Mesendoderm (in vitro differentiated cells): Measurements from ENCODE around the gene SSTR5. TPM values are rescaled to one million over a fixed set of nuclear protein-coding genes. Genes with fewer than 3 reads are reported as not detected.
"Not testable (repeated sequence)": the region's sequence is repeated elsewhere in the genome, so short reads cannot be mapped to it uniquely, and the experiment has no call there.

Experiments
- DNase-seq: peaks from one replicate; pipeline ENCODE4 v3.0.0; 2013
- H2AK5ac ChIP-seq: 2 replicates; pipeline ENCODE4 v1.6.1; 2013; ENCODE audit warnings: low read length, inconsistent platforms
- H2BK120ac ChIP-seq: 2 replicates; pipeline ENCODE4 v1.6.1; 2013; ENCODE audit warnings: low read depth, mild to moderate bottlenecking, low read length, moderate library complexity, mixed read lengths
- H2BK15ac ChIP-seq: replicated peaks from 2 replicates; pipeline ENCODE4 v1.6.1; 2013; ENCODE audit warnings: low read depth, mild to moderate bottlenecking, moderate library complexity
- H2BK5ac ChIP-seq: 2 replicates; pipeline ENCODE4 v1.6.1; 2013; ENCODE audit warnings: low read length, inconsistent platforms
- H3K18ac ChIP-seq: 2 replicates; pipeline ENCODE4 v1.6.1; 2013; ENCODE audit warnings: mild to moderate bottlenecking, low read length, mixed read lengths
- H3K23ac ChIP-seq: one replicate; pipeline ENCODE4 v1.6.1; 2013; ENCODE audit warnings: low read length
- H3K27ac ChIP-seq: 2 replicates; pipeline ENCODE4 v1.5.1; 2013; ENCODE audit warnings: low read depth, mild to moderate bottlenecking, inconsistent platforms, low read length, moderate library complexity
- H3K27me3 ChIP-seq: 2 replicates; pipeline ENCODE4 v1.6.1; 2013; ENCODE audit warnings: low read length, control low read depth, mild to moderate bottlenecking, inconsistent platforms; ENCODE audit not compliant: insufficient read depth, poor library complexity
- H3K36me3 ChIP-seq: 2 replicates; pipeline ENCODE4 v1.6.1; 2013; ENCODE audit warnings: low read length, inconsistent platforms; ENCODE audit not compliant: control insufficient read depth, insufficient read depth
- H3K4ac ChIP-seq: one replicate; pipeline ENCODE4 v1.6.1; 2013; ENCODE audit warnings: low read depth, mild to moderate bottlenecking, low read length, moderate library complexity
- H3K4me1 ChIP-seq: 2 replicates; pipeline ENCODE4 v1.6.1; 2013; ENCODE audit warnings: low read depth, low read length, inconsistent platforms; ENCODE audit not compliant: control insufficient read depth
- H3K4me2 ChIP-seq: 2 replicates; pipeline ENCODE4 v1.6.1; 2013; ENCODE audit warnings: low read length
- H3K4me3 ChIP-seq: 2 replicates; pipeline ENCODE4 v1.5.1; 2013; ENCODE audit warnings: mild to moderate bottlenecking, low read length
- H3K56ac ChIP-seq: one replicate; pipeline ENCODE4 v1.6.1; 2013; ENCODE audit warnings: low read length
- H3K79me1 ChIP-seq: 2 replicates; pipeline ENCODE4 v1.6.1; 2013; ENCODE audit warnings: low read length, inconsistent platforms
- H3K79me2 ChIP-seq: 2 replicates; pipeline ENCODE4 v1.6.1; 2013; ENCODE audit warnings: mild to moderate bottlenecking, low read length; ENCODE audit not compliant: control insufficient read depth, insufficient read depth
- H3K9ac ChIP-seq: 2 replicates; pipeline ENCODE4 v1.6.1; 2013; ENCODE audit warnings: low read length, inconsistent platforms
- H4K5ac ChIP-seq: one replicate; pipeline ENCODE4 v1.6.1; 2013; ENCODE audit warnings: low read length
- H4K8ac ChIP-seq: one replicate; pipeline ENCODE4 v1.6.1; 2013; ENCODE audit warnings: low read depth, mild to moderate bottlenecking, control low read depth, low read length, moderate library complexity
- WGBS: extraction: QIAGEN DNeasy Blood & Tissue Kit; methylation state at CpG from one replicate; pipeline ENCODE4 v1.1.7; 2013; ENCODE audit warnings: low lambda C conversion rate, missing lambda C conversion rate; ENCODE audit not compliant: insufficient coverage; ENCODE audit errors: extremely low coverage; 5-methylcytosine and 5-hydroxymethylcytosine counted together
- polyA plus RNA-seq, 2 experiments: library from polyadenylated mRNA; stranded (reverse); fragments of 200-250 nt; gene quantifications; one replicate each; pipeline ENCODE4 v1.2.3, GENCODE V29; 2013

The SSTR5 gene
- polyA plus RNA-seq (2013, experiment 1 of 2) = 0.03 TPM
- polyA plus RNA-seq (2013, experiment 2 of 2) = not detected

- Histone ChIP-seq H4K8ac (no peak within 1 kb of the TSS), H3K4me2 (no peak within 1 kb of the TSS), H3K79me2 (no peaks in the 10 kb centered on the region), H2BK120ac (no peak within 1 kb of the TSS), H3K27me3 (no peaks in the 10 kb centered on the region), H3K56ac (no peak within 1 kb of the TSS), H3K79me1 (no peaks in the 10 kb centered on the region), H3K9ac (no peak within 1 kb of the TSS), H3K18ac (no peak within 1 kb of the TSS), H3K4me1 (no peaks in the 10 kb centered on the region), H3K4me3 (no peak within 1 kb of the TSS), H2AK5ac (no peak within 1 kb of the TSS), H3K27ac (no peak within 1 kb of the TSS), H3K23ac (no peak within 1 kb of the TSS), H3K36me3 (no peaks in the 10 kb centered on the region), H2BK15ac (no peak within 1 kb of the TSS), H3K4ac (no peak within 1 kb of the TSS), H2BK5ac (no peak within 1 kb of the TSS), H4K5ac (no peak within 1 kb of the TSS)
- no CpG with 5 or more reads among the region's 59 CpGs for WGBS
- DNase-seq = no peak
Observed at GRCh38 chr16:1072526-1073261, at the start of gene SSTR5. TSS of gene SSTR5 (plus strand) at chr16:1072747. CDS start at chr16:1078869, 6,122 bp downstream.

GRCh38 chr16:1024138-1024537, 48.4 kb upstream of the SSTR5 start:
- H2AK5ac ChIP-seq = no peak overlapping the region
- H3K56ac ChIP-seq = no peak overlapping the region
- H3K23ac ChIP-seq = no peak overlapping the region
- H3K27me3 ChIP-seq = no peaks in the 10 kb centered on the region
- no peaks in the 10 kb centered on the region for H3K36me3 ChIP-seq
- H2BK15ac ChIP-seq = no peak overlapping the region
- H3K4me1 ChIP-seq = no peaks in the 10 kb centered on the region
- H3K18ac ChIP-seq = no peak overlapping the region
- H4K8ac ChIP-seq = no peak overlapping the region
- no peak overlapping the region for H3K9ac ChIP-seq
- no peak overlapping the region for H3K4me3 ChIP-seq
- WGBS = no CpG with 5 or more reads among the region's 20 CpGs
- no peaks in the 10 kb centered on the region for H3K79me2 ChIP-seq
- H3K79me1 ChIP-seq = no peaks in the 10 kb centered on the region
- H2BK120ac ChIP-seq = no peak overlapping the region
- H2BK5ac ChIP-seq = no peak overlapping the region
- H3K27ac ChIP-seq = no peak overlapping the region
- no peak overlapping the region for H4K5ac ChIP-seq
- H3K4me2 ChIP-seq = no peak overlapping the region
- H3K4ac ChIP-seq = no peak overlapping the region
- no peak for DNase-seq

GRCh38 chr16:1025183-1025809, 47.3 kb upstream of the SSTR5 start:
- not testable (repeated sequence) for H3K4me3 ChIP-seq, H3K4me2 ChIP-seq, H2BK15ac ChIP-seq, H3K18ac ChIP-seq, H2AK5ac ChIP-seq, H3K56ac ChIP-seq, H3K9ac ChIP-seq, H3K36me3 ChIP-seq, H3K79me2 ChIP-seq, H4K5ac ChIP-seq, H4K8ac ChIP-seq, H3K27me3 ChIP-seq, H3K23ac ChIP-seq, H3K4ac ChIP-seq, H3K79me1 ChIP-seq, H3K4me1 ChIP-seq, H3K27ac ChIP-seq, H2BK5ac ChIP-seq, H2BK120ac ChIP-seq
- peak; percentile 45 for DNase-seq
- WGBS = no CpG with 5 or more reads among the region's 24 CpGs

- Histone ChIP-seq H3K4ac (no peak overlapping the region), H3K9ac (no peak overlapping the region), H2BK120ac (no peak overlapping the region), H3K27me3 (no peaks in the 10 kb centered on the region), H3K23ac (no peak overlapping the region), H2AK5ac (no peak overlapping the region), H4K8ac (no peak overlapping the region), H3K79me1 (no peaks in the 10 kb centered on the region), H3K4me2 (no peak overlapping the region), H3K18ac (no peak overlapping the region), H3K27ac (no peak overlapping the region), H2BK5ac (no peak overlapping the region), H4K5ac (no peak overlapping the region), H3K4me3 (no peak overlapping the region), H3K36me3 (no peaks in the 10 kb centered on the region), H2BK15ac (no peak overlapping the region), H3K79me2 (no peaks in the 10 kb centered on the region), H3K4me1 (no peaks in the 10 kb centered on the region), H3K56ac (no peak overlapping the region)
- no peak for DNase-seq
- no CpG with 5 or more reads among the region's 35 CpGs for WGBS
Observed at GRCh38 chr16:1026057-1026783, 46.3 kb upstream of the SSTR5 start.

GRCh38 chr16:1026784-1027500, 45.6 kb upstream of the SSTR5 start:
- Histone ChIP-seq H3K4me3 (no peak overlapping the region), H3K27me3 (no peaks in the 10 kb centered on the region), H3K79me1 (no peaks in the 10 kb centered on the region), H3K4ac (no peak overlapping the region), H2AK5ac (no peak overlapping the region), H3K36me3 (no peaks in the 10 kb centered on the region), H4K8ac (no peak overlapping the region), H3K4me1 (no peaks in the 10 kb centered on the region), H3K56ac (no peak overlapping the region), H3K79me2 (no peaks in the 10 kb centered on the region), H3K9ac (no peak overlapping the region), H3K23ac (no peak overlapping the region), H3K18ac (no peak overlapping the region), H2BK15ac (no peak overlapping the region), H2BK5ac (no peak overlapping the region), H4K5ac (no peak overlapping the region), H3K4me2 (no peak overlapping the region), H2BK120ac (no peak overlapping the region), H3K27ac (no peak overlapping the region)
- WGBS = no CpG with 5 or more reads among the region's 27 CpGs
- no peak for DNase-seq
